ENCODE data around the gene AKAP12.

DNA sequence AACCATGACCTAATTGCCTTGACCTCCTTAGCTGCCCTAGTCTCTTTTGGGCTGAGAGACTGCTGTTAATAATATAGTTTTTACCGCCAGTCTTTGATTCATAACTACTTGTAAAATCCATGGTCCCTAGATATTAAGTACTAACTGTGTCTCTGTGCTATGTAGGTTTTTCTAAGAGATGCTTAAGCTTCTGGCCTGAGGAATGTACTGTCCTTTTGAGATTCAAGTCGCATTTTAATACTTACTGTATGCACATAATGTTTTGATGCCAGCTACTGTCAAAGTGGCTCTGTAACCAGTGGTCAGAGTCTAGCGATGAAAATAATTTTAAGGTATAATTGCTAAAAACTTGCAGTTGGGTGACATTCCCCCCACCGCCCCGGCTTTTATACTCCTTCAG, 2.1 kb downstream of the AKAP12 start:
- TF ChIP-seq NFRKB (IDR thresholded peaks at IDR 0.05): no peak
- no peak for TF ChIP-seq FOXM1 (IDR thresholded peaks at IDR 0.05; ENCODE audit: borderline replicate concordance)
- no peak for TF ChIP-seq SUZ12 (IDR thresholded peaks at IDR 0.05)
- no peak for TF ChIP-seq HDGF (IDR thresholded peaks at IDR 0.05; ENCODE audit: borderline replicate concordance)
- no peak for TF ChIP-seq BHLHE40 (IDR thresholded peaks at IDR 0.05; ENCODE audit: borderline replicate concordance)
- TF ChIP-seq ZNF384 (IDR thresholded peaks at IDR 0.05): no peak; the same call in 1 of the 2 replicates
- TF ChIP-seq FOXK2 (IDR thresholded peaks at IDR 0.05): no peak
- TF ChIP-seq SP1 (IDR thresholded peaks at IDR 0.05): no peak

Data from HEK293T (cell line).